Measurements from ENCODE around the gene KMT2D. TPM values are rescaled to one million over a fixed set of nuclear protein-coding genes. Genes with fewer than 3 reads are reported as not detected.

Gene KMT2D
- total RNA-seq, 2 donors from 2014 or later, result 67.7 to 110 TPM

DNA sequence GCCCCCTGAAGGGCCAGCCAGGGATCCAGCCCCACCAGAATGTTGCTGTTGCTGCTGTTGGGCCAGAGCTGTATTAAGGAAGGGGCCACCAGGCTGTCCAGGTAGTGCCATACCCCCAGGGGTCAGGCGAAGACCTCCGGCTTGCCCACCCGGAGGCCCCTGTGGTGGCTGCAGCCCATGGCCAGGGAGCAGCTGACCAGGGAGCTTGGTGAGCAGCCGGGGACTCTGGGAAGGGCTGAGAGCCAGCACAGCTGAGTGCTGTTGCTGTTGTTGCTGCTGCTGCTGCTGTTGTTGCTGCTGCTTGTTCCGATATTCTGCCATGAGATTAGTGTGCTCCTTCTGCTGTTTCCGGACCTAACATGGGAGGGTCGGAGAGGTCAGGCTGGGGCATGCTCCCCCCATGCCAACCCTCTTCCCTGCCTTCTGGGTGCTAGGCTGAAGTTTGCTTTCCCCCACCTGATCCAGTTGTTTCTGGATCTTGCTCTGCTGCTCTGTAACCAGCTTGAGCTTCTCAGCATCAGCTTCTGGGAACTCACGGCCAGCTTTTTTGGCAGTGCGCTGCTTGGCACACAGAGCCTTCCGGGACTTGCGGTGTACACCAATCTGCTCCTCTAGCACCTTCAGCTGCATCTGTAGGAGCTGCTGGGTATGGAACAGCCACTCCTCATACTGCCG is 26.8 kb downstream of the KMT2D start:
- no peak for DNase-seq (ENCODE audit: low spot score in 2 of 2)
- Mint-ChIP-seq H3K9me3 (no peaks in the 10 kb centered on the region), H3K27ac (peak overlapping the region in 1 of 2 donors; percentile 47), H3K36me3 (peaks cover 0 to 9% of the 10 kb centered on the region in 2 donors)
- ATAC-seq, result no peak

DNA sequence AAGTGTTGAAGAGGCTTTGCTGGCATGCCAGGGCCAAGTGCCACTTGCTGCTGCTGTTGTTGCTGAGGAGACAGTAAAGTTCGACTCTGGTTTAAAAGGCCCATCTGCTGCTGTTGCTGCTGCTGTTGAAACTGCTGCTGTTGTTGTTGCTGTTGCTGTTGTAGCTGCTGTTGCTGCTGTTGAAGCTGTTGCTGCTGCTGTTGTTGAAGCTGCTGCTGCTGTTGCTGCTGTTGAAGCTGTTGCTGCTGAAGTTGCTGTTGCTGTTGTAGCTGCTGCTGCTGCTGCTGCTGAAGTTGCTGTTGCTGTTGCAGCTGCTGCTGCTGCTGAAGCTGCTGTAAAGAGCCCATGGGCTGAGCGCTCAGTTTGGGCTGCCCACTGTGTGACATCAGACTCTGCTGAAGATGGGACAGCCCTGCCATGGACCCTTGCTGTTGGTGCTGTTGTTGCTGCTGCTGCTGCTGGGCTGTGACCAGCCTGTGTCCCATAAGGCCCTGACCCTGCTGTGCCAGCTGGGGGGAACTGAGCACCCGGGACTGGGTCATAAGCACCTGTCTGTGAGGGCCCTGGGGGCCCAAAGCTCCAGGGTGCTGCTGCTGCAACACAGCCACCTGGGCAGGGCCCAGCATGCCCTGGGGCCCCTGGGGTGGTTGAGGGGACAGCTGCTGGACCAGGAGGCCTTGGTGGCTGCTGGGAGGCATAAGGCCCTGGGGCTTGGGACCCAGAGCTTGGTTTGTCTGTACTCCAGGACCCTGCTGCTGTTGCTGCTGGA is 27.7 kb downstream of the KMT2D start:
- DNase-seq (ENCODE audit: low spot score in 2 of 2), result no peak
- ATAC-seq, result peak in 1 of 2 donors; percentile 8
- Mint-ChIP-seq H3K27ac (peak overlapping the region in 1 of 2 donors; percentile 17), H3K9me3 (no peaks in the 10 kb centered on the region), H3K36me3 (peaks cover under 1 to 18% of the 10 kb centered on the region in 2 donors)

DNA sequence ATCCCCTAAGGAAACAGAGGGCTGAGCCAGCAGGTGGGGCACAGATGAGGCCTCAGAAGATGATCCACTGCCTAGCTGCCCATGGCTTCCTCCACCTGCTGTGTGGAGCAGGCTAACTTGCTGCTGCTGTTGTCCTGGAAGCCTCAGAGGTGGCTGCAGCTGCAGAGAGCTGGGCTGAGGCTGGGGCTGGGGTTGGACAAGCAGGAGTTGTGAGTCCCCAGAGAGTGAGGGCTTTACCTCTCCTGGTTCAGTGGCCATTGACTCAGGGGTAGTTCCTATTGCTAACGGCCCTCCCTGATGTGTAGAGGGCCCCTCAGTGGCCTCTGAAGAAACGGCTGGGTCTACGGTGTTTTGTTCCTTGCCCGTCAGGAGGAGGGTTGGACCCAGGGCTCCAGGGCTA is 28.3 kb downstream of the KMT2D start:
- H3K36me3 Mint-ChIP-seq, result peaks cover 7 to 21% of the 10 kb centered on the region in 2 donors
- ATAC-seq, result no peak

DNA sequence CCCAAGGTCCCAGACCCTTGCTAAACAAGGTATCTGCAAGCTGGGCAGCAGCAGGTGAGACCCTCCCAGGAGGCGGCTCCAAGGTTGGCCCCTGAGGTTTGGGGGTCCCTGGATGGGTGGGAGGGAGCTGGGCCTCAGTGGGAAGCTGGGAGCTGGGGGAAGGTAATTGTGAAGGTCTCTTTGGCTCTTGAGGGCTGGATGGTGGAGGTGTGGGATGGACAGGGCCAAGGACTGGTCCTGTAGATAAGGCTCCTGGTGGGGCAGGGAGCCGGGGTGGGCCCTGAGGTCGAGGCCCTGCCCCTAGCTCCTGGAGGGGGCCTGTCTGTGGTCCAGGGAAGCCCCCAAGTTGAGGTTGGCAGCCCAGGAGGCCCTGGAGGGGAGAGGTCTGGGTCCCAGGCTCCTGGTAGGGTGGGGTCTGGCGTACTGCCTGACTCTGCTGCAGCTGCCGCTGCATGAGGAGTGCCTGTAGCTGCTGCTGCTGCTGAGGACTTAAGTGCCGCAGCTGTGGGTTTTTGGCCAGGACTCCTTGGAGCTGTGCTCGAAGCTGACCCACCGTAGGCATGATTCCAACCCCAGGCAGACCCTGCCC is 28.9 kb downstream of the KMT2D start:
- DNase-seq (ENCODE audit: low spot score in 2 of 2), result peak in 1 of 2 donors; percentile 49
- no peak for ATAC-seq
- H3K27ac Mint-ChIP-seq, result peak overlapping the region in 1 of 2 donors; percentile 54
- no peaks in the 10 kb centered on the region for H3K9me3 Mint-ChIP-seq
- H3K36me3 Mint-ChIP-seq, result peaks cover 7 to 21% of the 10 kb centered on the region in 2 donors

More for the DNA sequence above, 28.3 kb downstream of the KMT2D start:
- peak in 1 of 2 donors; percentile 40 for DNase-seq (ENCODE audit: low spot score in 2 of 2)
- Mint-ChIP-seq H3K27ac (no peak overlapping the region), H3K9me3 (no peaks in the 10 kb centered on the region)

DNA sequence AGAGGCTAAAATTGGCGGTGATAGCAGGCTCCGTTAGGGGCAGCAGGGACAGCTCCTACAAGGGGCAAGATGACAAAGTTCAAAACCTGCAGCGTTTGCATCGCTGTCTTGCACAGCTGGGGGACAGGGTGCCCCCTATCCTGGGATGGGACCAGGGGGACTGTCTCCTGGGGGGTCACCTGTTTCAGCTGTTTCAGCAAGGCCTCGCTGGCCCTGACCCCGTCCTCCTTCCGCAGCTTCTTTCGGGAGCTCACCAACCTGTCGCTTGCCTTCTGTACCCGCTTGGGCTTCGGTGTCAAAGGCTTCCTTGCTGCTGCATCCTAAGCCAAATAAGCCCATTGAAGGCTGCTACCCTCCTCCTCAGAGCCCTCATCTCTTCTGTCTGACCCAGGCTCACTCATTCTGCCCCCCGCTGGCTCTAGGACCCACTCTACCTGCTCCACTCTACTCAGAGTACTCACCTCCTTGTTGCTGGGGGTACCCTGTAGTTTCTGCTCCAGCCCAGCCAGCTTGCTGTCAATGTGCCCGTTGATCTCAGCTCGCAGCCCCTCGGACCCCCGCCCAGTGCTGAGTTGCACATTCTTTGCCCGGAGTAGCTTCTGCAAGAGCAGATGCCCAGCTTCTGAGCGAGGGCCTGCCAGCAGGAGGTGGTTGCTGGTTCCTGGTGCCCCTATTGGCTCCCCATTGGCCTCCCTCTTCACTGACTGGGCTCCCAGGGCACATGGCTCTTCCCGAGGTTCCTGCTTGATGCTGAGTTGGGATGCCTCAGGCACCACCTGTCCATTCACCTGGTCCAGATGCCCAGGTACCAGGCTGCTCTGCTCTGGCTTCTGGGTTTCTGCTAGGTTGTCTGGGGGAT is 29.7 kb downstream of the KMT2D start:
- H3K27ac Mint-ChIP-seq, result peak overlapping the region in 1 of 2 donors; percentile 54
- DNase-seq (ENCODE audit: low spot score in 2 of 2), result peak in 1 of 2 donors; percentile 53
- peaks cover 9 to 21% of the 10 kb centered on the region in 2 donors for H3K36me3 Mint-ChIP-seq
- ATAC-seq, result no peak
- H3K9me3 Mint-ChIP-seq, result no peaks in the 10 kb centered on the region

DNA sequence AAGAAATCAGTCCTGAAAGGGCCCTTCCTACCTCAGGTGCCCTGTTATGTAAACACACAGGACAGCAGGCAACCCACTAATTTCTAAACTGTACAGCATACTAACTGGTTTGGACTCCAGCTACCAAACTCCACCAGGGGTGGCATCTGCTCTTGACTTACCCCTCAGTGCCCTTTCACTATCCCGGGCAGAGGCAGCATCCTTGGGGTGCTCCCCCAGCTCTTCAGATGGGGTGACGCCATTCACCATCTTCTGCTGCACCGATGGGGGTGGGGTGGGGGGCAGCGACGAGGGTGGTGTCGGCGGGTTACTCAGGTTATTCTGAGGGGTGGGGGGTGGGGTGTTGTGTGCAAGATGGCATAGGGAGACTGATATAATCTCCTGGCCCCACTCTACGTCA is 30.5 kb downstream of the KMT2D start:
- DNase-seq (ENCODE audit: low spot score in 2 of 2) (no peak), ATAC-seq (no peak)
- peaks cover 13 to 21% of the 10 kb centered on the region in 2 donors for H3K36me3 Mint-ChIP-seq
- no peaks in the 10 kb centered on the region for H3K9me3 Mint-ChIP-seq
- peak overlapping the region in 1 of 2 donors; percentile 4 for H3K27ac Mint-ChIP-seq

DNA sequence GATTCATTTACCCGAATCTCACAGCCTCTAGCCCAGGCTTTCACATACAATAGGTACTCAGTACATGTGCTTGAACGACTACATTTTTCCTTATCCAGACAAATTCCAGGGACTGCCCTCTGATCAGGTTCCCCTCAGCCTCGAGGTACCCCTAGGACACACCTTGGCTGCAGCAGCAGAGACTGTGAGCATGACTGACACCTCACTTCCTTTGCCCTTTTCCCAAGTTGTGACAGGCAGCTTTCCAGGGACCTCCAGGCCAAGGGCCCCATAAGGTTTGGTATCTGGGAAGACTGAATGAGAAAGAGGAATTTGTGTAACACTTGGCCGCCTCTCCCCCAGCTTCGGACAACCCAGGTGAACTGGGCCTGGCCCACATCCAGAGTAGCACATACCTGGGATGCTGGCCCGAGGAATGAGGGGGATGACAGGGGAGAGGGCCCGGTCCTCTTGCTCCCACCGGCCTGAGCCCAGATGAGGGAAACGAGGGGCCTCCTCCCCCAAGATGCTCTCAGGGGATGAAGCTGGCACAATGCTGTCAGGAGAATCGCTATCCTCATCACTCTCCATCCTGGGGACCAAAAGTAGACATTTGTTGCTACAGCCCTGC is 31.8 kb downstream of the KMT2D start:
- Mint-ChIP-seq H3K9me3 (no peaks in the 10 kb centered on the region), H3K36me3 (peaks cover 13 to 21% of the 10 kb centered on the region in 2 donors), H3K27ac (peak overlapping the region in 1 of 2 donors; percentile 57)
- ATAC-seq, result no peak
- DNase-seq (ENCODE audit: low spot score in 2 of 2), result peak in 1 of 2 donors; percentile 54

DNA sequence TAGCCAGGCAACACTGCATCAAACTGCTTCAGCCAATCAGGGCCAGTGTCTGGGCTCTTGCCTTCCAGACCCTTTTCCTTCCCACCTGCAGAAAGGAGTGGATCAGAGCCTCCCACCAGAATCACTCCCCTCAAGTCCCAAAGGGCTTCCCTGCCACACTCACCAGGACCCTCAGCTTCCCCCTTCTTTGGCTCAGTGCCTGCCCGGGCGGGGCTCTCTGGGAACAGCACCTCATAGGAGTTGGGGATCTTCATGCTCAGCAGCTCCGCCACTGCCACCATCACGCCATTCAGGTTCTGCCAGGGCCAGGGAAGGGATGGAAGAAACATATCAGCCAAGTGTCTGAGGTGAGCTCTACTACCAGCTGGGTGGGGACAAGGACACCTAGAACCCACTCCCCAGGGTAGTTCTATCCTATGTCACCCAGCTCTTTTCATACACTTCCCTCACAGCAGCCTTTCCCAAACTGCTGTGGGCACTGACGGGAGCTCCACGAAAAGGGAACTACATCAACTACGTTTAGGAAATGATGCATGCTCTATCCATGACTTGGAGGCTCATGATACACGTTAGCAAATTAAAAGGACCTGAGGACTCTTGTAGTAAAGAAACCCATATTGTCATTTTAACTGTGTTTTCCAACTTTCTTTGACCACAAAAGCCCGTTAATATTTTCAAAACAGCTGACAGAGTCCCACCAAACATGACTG is 32.6 kb downstream of the KMT2D start:
- no peak for ATAC-seq
- no peaks in the 10 kb centered on the region for H3K9me3 Mint-ChIP-seq

DNA sequence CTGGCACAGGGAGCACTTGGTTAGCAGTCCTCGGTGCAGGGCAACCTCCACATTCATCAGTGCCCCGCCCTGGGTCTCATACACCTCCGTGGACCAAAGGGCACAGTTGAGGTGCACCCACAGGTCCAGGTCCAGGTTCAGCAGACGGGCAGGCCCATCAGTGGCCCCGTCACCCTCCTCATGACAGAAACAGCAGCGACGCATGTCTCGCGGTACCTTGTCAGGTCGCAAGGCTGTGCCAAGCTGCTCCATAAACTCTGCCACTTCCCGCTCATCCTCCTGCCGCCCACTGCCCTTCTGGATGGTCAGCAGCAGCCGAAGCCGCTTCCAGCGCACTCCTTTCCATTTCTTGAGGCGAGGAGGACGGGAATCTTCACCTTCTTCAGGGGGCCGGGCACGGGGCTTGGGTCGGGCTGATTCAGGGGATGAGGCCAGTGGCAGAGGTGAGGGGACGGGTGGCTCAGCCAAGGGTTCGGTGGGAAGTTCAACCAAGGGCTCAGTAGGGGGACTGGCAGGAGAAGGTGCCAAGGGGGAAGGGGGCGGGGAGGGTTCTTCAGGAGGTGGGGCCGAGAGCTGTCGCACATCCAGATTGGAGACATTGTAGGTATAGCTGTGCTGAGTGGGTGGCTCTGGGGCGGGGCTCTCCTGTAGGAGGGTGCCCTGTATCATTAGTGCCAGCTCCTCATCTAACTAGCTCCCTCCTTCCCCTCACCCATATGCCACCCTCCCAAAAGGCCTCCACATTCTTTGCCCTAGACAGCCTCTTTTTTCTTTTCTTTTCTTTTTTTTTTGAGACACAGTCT is 33.7 kb downstream of the KMT2D start:
- H3K36me3 Mint-ChIP-seq, result peaks cover 13 to 17% of the 10 kb centered on the region in 2 donors
- no peak for ATAC-seq

More for the DNA sequence above, 32.6 kb downstream of the KMT2D start:
- H3K27ac Mint-ChIP-seq, result peak overlapping the region; percentile 57 to 88
- H3K36me3 Mint-ChIP-seq, result peaks cover 13 to 21% of the 10 kb centered on the region in 2 donors
- peak in 1 of 2 donors; percentile 51 for DNase-seq (ENCODE audit: low spot score in 2 of 2)

DNA sequence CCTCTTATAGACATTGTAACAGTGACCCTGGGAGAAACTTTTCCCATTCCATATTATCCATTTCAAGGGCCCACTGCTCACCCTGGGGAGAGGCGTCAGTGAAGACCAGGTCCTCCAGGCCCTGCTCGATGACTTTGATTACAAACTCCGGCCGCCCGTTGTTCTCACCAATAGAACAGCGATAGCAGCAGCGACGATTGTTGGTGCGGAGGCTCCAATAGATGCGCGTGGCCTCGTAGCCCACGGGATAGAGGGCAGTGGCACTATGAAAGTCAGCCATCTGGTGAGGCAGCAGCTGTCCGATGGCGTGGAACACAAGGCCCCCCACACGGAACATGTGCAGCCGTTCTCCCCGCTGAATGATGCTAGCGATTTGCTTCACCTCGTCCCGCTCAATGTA is 34.5 kb downstream of the KMT2D start:
- H3K36me3 Mint-ChIP-seq, result peaks cover 13 to 14% of the 10 kb centered on the region in 2 donors
- ATAC-seq, result no peak

More for the DNA sequence above, 33.7 kb downstream of the KMT2D start:
- DNase-seq (ENCODE audit: low spot score in 2 of 2), result peak in 1 of 2 donors; percentile 52
- Mint-ChIP-seq H3K27ac (peak overlapping the region; percentile 57 to 88), H3K9me3 (no peaks in the 10 kb centered on the region)

DNA sequence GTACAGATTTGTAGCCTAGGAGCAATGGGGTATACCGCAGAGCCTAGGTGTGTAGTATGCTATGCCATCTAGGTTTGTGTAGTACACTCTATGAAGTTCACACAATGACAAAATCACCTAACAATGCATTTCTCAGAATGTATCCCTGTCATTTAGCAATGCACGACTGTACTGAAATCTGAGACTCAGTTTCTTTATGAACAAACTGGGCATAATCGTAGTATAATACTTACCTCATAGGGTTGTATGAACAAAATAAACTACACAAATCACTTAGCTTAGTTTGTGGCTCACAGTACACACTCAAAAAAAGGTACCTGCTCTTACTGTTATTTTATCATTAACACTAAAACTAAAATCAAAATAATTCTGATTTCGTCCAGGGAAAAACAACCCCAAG is 35.1 kb downstream of the KMT2D start:
- peaks cover 12 to 13% of the 10 kb centered on the region in 2 donors for H3K36me3 Mint-ChIP-seq
- H3K27ac Mint-ChIP-seq, result no peak overlapping the region
- no peaks in the 10 kb centered on the region for H3K9me3 Mint-ChIP-seq
- peak in 1 of 2 donors; percentile 53 for ATAC-seq
- no peak for DNase-seq (ENCODE audit: low spot score in 2 of 2)

More for the DNA sequence above, 34.5 kb downstream of the KMT2D start:
- peak in 1 of 2 donors; percentile 46 for DNase-seq (ENCODE audit: low spot score in 2 of 2)
- no peaks in the 10 kb centered on the region for H3K9me3 Mint-ChIP-seq
- peak overlapping the region in 1 of 2 donors; percentile 22 for H3K27ac Mint-ChIP-seq

DNA sequence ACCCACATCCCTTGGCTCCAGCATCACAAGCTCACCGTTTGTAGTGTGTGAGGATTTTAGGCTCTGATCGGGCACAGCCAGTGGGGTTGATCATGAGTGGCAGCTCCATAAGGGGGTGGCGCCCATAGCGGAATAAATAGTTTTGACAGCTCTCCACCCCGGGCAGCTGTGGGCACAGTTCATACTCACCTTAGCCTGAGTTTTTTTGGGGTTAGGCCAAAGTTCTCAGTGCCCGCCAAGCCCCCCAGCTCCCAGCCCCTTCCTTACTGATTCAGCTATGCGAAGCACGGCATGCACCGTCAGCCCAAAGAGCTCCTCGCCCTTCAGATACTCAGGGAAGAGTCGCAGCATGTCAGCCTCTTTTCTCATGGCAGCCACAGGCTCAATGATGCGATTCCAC is 36.1 kb downstream of the KMT2D start:
- DNase-seq (ENCODE audit: low spot score in 2 of 2) (no peak), ATAC-seq (no peak)
- Mint-ChIP-seq H3K9me3 (no peaks in the 10 kb centered on the region), H3K27ac (peak overlapping the region in 1 of 2 donors; percentile 44), H3K36me3 (peaks cover 12 to 13% of the 10 kb centered on the region in 2 donors)

DNA sequence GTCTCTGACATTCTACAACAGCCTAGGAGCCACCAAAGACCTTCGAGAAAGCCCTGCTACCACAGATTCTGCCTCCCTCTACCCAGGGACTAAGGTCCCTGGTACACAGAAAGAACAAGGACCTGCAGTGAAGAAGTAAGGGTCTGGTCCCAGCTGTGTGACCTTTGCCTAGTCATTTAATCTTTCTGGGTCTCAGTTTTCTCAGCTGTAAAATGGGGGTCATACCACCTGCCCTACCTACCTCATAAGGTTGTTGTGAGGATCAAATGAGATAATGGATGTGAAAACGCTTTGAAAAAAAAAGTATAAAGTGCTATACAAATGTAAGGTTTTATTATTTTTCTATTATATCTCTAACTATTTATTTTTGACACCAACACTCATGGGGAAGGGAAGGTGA is 36.8 kb downstream of the KMT2D start:
- Mint-ChIP-seq H3K9me3 (no peaks in the 10 kb centered on the region), H3K27ac (peak overlapping the region in 1 of 2 donors; percentile 76), H3K36me3 (peaks cover 12 to 16% of the 10 kb centered on the region in 2 donors)
- no peak for DNase-seq (ENCODE audit: low spot score in 2 of 2)
- ATAC-seq, result no peak

DNA sequence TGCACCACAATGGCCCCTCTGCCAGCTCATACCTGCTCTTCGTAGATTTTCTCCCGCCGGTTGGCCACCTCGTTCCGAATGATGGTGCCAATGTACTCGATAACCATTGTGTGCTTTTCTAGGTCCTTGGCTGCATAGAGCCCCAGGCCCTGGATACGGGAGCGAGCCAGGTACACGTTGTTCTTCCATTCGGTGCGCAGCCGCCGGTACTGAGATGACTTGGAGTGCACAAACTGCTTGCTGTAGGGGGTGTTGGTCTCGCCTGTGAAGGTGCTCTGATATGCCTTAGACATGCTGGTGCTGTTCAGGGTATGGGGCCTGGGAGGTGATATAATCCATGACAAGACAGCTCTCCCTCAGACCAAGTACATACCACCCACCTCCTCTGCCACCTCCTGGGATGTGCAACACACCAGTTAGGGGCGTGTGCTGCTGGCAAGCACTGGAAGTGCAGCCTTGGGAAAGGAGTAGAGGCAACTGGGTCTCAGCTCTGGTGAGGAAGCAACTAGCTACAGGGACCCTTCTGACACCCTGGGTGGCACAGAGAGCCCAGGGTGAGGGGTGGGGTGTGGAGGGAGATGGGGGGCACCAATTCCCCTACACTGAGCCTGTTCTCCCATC is 37.9 kb downstream of the KMT2D start:
- ATAC-seq, result no peak
- Mint-ChIP-seq H3K36me3 (peaks cover 9 to 20% of the 10 kb centered on the region in 2 donors), H3K9me3 (no peaks in the 10 kb centered on the region), H3K27ac (peak overlapping the region; percentile 14 to 76)
- peak in 1 of 2 donors; percentile 47 for DNase-seq (ENCODE audit: low spot score in 2 of 2)
